Activated B cell treated with CpG ODN at 0.5 μM for 24 hours (primary cell): ENCODE measurements around the gene DIS3L2. TPM values are rescaled to one million over a fixed set of nuclear protein-coding genes. Genes with fewer than 3 reads are reported as not detected.
"Not testable (repeated sequence)": the region's sequence is repeated elsewhere in the genome, so short reads cannot be mapped to it uniquely, and the experiment has no call there.

ENCODE experiments used
- ATAC-seq: fragments of 200-7000 bp; cut with Tn5 transposase; one replicate; pipeline ENCODE4 v1.10.0; 2021; ENCODE audit warnings: low read depth, mild to moderate bottlenecking, moderate library complexity
- CTCF ChIA-PET: fragments of 350-600 bp; sonication (Branson Sonifier 250); formaldehyde crosslinking; loops from one replicate; lab custom pipeline; 2021; ENCODE audit warnings: antibody characterized with exemption; lab: Charles Lee
- POLR2A ChIA-PET: fragments of 350-600 bp; sonication (Branson Sonifier 250); formaldehyde crosslinking; loops from one replicate; lab custom pipeline; 2021; ENCODE audit warnings: antibody characterized with exemption; lab: Charles Lee
- DNase-seq: peaks from one replicate; pipeline ENCODE4 v3.0.0; 2022
- H3K27ac Mint-ChIP-seq: one replicate; pipeline ENCODE4 v1.8.0; 2020; ENCODE audit warnings: mixed read lengths
- H3K27me3 Mint-ChIP-seq: one replicate; pipeline ENCODE4 v1.8.0; 2021; ENCODE audit warnings: mixed read lengths
- H3K36me3 Mint-ChIP-seq: one replicate; pipeline ENCODE4 v1.8.0; 2021; ENCODE audit warnings: low read depth, mixed read lengths
- H3K4me1 Mint-ChIP-seq: one replicate; pipeline ENCODE4 v1.8.0; 2021; ENCODE audit warnings: mixed read lengths
- H3K4me3 Mint-ChIP-seq: one replicate; pipeline ENCODE4 v1.8.0; 2020; ENCODE audit warnings: mild to moderate bottlenecking, mixed read lengths
- H3K9me3 Mint-ChIP-seq: one replicate; pipeline ENCODE4 v1.8.0; 2020; ENCODE audit warnings: mixed read lengths
- CTCF ChIP-seq: fragments of 200-600 bp; IDR thresholded peaks from one replicate; pipeline ENCODE4 v1.8.0; 2022; ENCODE audit warnings: antibody characterized with exemption, mild to moderate bottlenecking
- intact Hi-C: fragments of 100-400 bp; cut with micrococcal nuclease; formaldehyde crosslinking; loops from one replicate; pipeline ENCODE4 v1.15.1; 2024
- total RNA-seq: library from RNA; stranded (reverse); gene quantifications from 2 replicates; pipeline ENCODE4 v1.2.3, GENCODE V29; 2022

DIS3L2 gene
- total RNA-seq, 1 donor from 2014 or later: 65.9 TPM

- intact Hi-C loops: no loop called here
- ChIA-PET CTCF (no interaction called here), POLR2A (no interaction called here)
- DNase-seq (no peak), ATAC-seq (no peak)
- H3K27ac Mint-ChIP-seq: no peak overlapping the region
- no peaks in the 10 kb centered on the region for H3K4me1 Mint-ChIP-seq
- no peaks in the 10 kb centered on the region for H3K36me3 Mint-ChIP-seq
- no peak for TF ChIP-seq CTCF
- H3K27me3 Mint-ChIP-seq: peaks cover 29% of the 10 kb centered on the region
- H3K9me3 Mint-ChIP-seq: peaks cover 1% of the 10 kb centered on the region
- H3K4me3 Mint-ChIP-seq: no peak overlapping the region
Observed at GRCh38 chr2:232353096-232353495, 391.6 kb downstream of the DIS3L2 start.

- no peak overlapping the region for H3K4me3 Mint-ChIP-seq
- no peak for TF ChIP-seq CTCF
- intact Hi-C loops: no loop called here
- H3K9me3 Mint-ChIP-seq: peaks cover 1% of the 10 kb centered on the region
- H3K27me3 Mint-ChIP-seq: peaks cover 29% of the 10 kb centered on the region
- H3K27ac Mint-ChIP-seq: no peak overlapping the region
- H3K36me3 Mint-ChIP-seq: no peaks in the 10 kb centered on the region
- no peak for ATAC-seq
- no peaks in the 10 kb centered on the region for H3K4me1 Mint-ChIP-seq
- ChIA-PET CTCF (no interaction called here), POLR2A (no interaction called here)
- DNase-seq: no peak
Observed at GRCh38 chr2:232353660-232354059, 392.1 kb downstream of the DIS3L2 start.

- Mint-ChIP-seq H3K4me1 (no peaks in the 10 kb centered on the region), H3K27ac (no peak overlapping the region), H3K27me3 (peaks cover 29% of the 10 kb centered on the region), H3K9me3 (peaks cover 1% of the 10 kb centered on the region), H3K4me3 (no peak overlapping the region), H3K36me3 (no peaks in the 10 kb centered on the region)
- no peak for TF ChIP-seq CTCF
- ChIA-PET CTCF (no interaction called here), POLR2A (no interaction called here)
- ATAC-seq: no peak
- DNase-seq: no peak
- intact Hi-C loops: no loop called here
Observed at GRCh38 chr2:232354069-232354468, 392.6 kb downstream of the DIS3L2 start.

GRCh38 chr2:232361646-232362045 lies 400.1 kb downstream of the DIS3L2 start:
- peaks cover 1% of the 10 kb centered on the region for H3K9me3 Mint-ChIP-seq
- H3K36me3 Mint-ChIP-seq: no peaks in the 10 kb centered on the region
- H3K4me3 Mint-ChIP-seq: no peak overlapping the region
- TF ChIP-seq CTCF: no peak
- CTCF ChIA-PET: no interaction called here
- ATAC-seq (no peak), DNase-seq (no peak)
- H3K27ac Mint-ChIP-seq: no peak overlapping the region
- POLR2A ChIA-PET: no interaction called here
- intact Hi-C loops: no loop called here
- H3K4me1 Mint-ChIP-seq: peaks cover 13% of the 10 kb centered on the region
- peaks cover 6% of the 10 kb centered on the region for H3K27me3 Mint-ChIP-seq

GRCh38 chr2:232362174-232362900 lies 400.8 kb downstream of the DIS3L2 start:
- Mint-ChIP-seq H3K27ac (no peak overlapping the region), H3K9me3 (no peaks in the 10 kb centered on the region)

GRCh38 chr2:232363064-232363783 lies 401.7 kb downstream of the DIS3L2 start:
- H3K27me3 Mint-ChIP-seq, CTCF ChIA-PET, H3K9me3 Mint-ChIP-seq, H3K27ac Mint-ChIP-seq, ATAC-seq, intact Hi-C loops, H3K36me3 Mint-ChIP-seq, DNase-seq: not testable (repeated sequence)
- Mint-ChIP-seq H3K4me3 (peak overlapping the region; percentile 80), H3K4me1 (peaks cover 13% of the 10 kb centered on the region)
- POLR2A ChIA-PET: interaction anchor here (0.6 kb wide), 1 partner anchor 265 kb away, joined by 3 read pairs; no protein-coding TSS in a partner anchor

More at GRCh38 chr2:232362174-232362900, 400.8 kb downstream of the DIS3L2 start:
- DNase-seq (no peak), ATAC-seq (no peak)
- H3K27me3 Mint-ChIP-seq: peaks cover 4% of the 10 kb centered on the region
- no peaks in the 10 kb centered on the region for H3K36me3 Mint-ChIP-seq
- no peak for TF ChIP-seq CTCF
- CTCF ChIA-PET: no interaction called here
- POLR2A ChIA-PET: no interaction called here
- H3K4me1 Mint-ChIP-seq: peaks cover 13% of the 10 kb centered on the region
- intact Hi-C loops: no loop called here
- no peak overlapping the region for H3K4me3 Mint-ChIP-seq
